Loucy (cell line): Measurements from ENCODE around the gene CPT2.
A peak's percentile ranks its signal among the peaks of the same experiment; 100 is the strongest.
"Not testable (repeated sequence)": the region's sequence is repeated elsewhere in the genome, so short reads cannot be mapped to it uniquely, and the experiment has no call there.

ENCODE experiments used
- H2AFZ ChIP-seq: fragments of 200-600 bp; sonication (generic); 2 replicates; pipeline ENCODE4 v1.6.0; 2016; ENCODE audit warnings: antibody characterized with exemption, mild to moderate bottlenecking, low read length, moderate library complexity
- H3F3A ChIP-seq: fragments of 200-600 bp; 2 replicates; pipeline ENCODE4 v1.6.0; 2016; ENCODE audit warnings: antibody characterized with exemption, low read depth, mild to moderate bottlenecking
- H3K27me3 ChIP-seq: fragments of 200-600 bp; sonication (generic); 2 replicates; pipeline ENCODE4 v1.6.1; 2014; ENCODE audit warnings: low read length, mild to moderate bottlenecking; ENCODE audit not compliant: insufficient read depth, poor library complexity, severe bottlenecking
- H3K36me3 ChIP-seq: fragments of 200-600 bp; sonication (generic); 2 replicates; pipeline ENCODE4 v1.6.1; 2016; ENCODE audit warnings: low read length; ENCODE audit not compliant: insufficient read depth
- H3K4me1 ChIP-seq: fragments of 200-600 bp; sonication (generic); 2 replicates; pipeline ENCODE4 v1.5.1; 2014; ENCODE audit warnings: low read length, mild to moderate bottlenecking; ENCODE audit not compliant: insufficient read depth, poor library complexity, severe bottlenecking
- H3K4me2 ChIP-seq: fragments of 200-600 bp; sonication (generic); 2 replicates; pipeline ENCODE4 v1.6.0; 2014; ENCODE audit warnings: antibody characterized with exemption, low read length, low read depth, mild to moderate bottlenecking; ENCODE audit not compliant: poor library complexity, severe bottlenecking
- H3K4me3 ChIP-seq: fragments of 200-600 bp; sonication (generic); 2 replicates; pipeline ENCODE4 v1.5.1; 2014; ENCODE audit warnings: low read length, mild to moderate bottlenecking, mixed read lengths; ENCODE audit not compliant: poor library complexity, severe bottlenecking
- H3K79me2 ChIP-seq: fragments of 200-600 bp; sonication (generic); 2 replicates; pipeline ENCODE4 v1.6.1; 2014; ENCODE audit warnings: low read length; ENCODE audit not compliant: insufficient read depth
- H3K9ac ChIP-seq: fragments of 200-600 bp; sonication (generic); 2 replicates; pipeline ENCODE4 v1.6.0; 2014; ENCODE audit warnings: mild to moderate bottlenecking, low read depth, low read length, moderate library complexity; ENCODE audit not compliant: poor library complexity, severe bottlenecking
- H3K9me2 ChIP-seq: fragments of 200-600 bp; sonication (generic); replicated peaks from 2 replicates; pipeline ENCODE4 v1.6.1; 2016; ENCODE audit warnings: low read depth, low read length, mixed read lengths
- H3K9me3 ChIP-seq: fragments of 200-600 bp; sonication (generic); 2 replicates; pipeline ENCODE4 v1.6.1; 2014; ENCODE audit warnings: mild to moderate bottlenecking, antibody characterized with exemption, low read length, low read depth; ENCODE audit not compliant: insufficient read depth
- H4K20me1 ChIP-seq: fragments of 200-600 bp; sonication (generic); 2 replicates; pipeline ENCODE4 v1.6.0; 2014; ENCODE audit warnings: antibody characterized with exemption, low read length, mild to moderate bottlenecking; ENCODE audit not compliant: insufficient read depth, poor library complexity, severe bottlenecking
- CTCF ChIP-seq: fragments of 200-600 bp; sonication (generic); conservative IDR thresholded peaks from 2 replicates; pipeline ENCODE4 v1.5.1; 2014; ENCODE audit warnings: mild to moderate bottlenecking, antibody characterized with exemption, low read length
- EZH2phosphoT487 ChIP-seq: fragments of 200-600 bp; IDR thresholded peaks from 2 replicates; pipeline ENCODE4 v1.6.1; 2018; ENCODE audit warnings: antibody characterized with exemption, mild to moderate bottlenecking, moderate library complexity, borderline replicate concordance

Gene CPT2

GRCh38 chr1:53182716-53183094, 13.9 kb upstream of the CPT2 start:
- no peak overlapping the region for H3K9ac ChIP-seq
- no peaks in the 10 kb centered on the region for H3K9me2 ChIP-seq
- no peaks in the 10 kb centered on the region for H3K36me3 ChIP-seq
- TF ChIP-seq CTCF: no peak
- no peak for TF ChIP-seq EZH2phosphoT487
- H4K20me1 ChIP-seq: no peaks in the 10 kb centered on the region
- H3K9me3 ChIP-seq: no peaks in the 10 kb centered on the region
- H3K4me2 ChIP-seq: no peak overlapping the region
- H3K4me1 ChIP-seq: no peaks in the 10 kb centered on the region
- H3F3A ChIP-seq: no peaks in the 10 kb centered on the region
- no peaks in the 10 kb centered on the region for H3K27me3 ChIP-seq
- peak overlapping the region; percentile 20 for H2AFZ ChIP-seq
- H3K4me3 ChIP-seq: no peak overlapping the region
- H3K79me2 ChIP-seq: no peaks in the 10 kb centered on the region

- no peaks in the 10 kb centered on the region for H3K36me3 ChIP-seq
- H3K27me3 ChIP-seq: no peaks in the 10 kb centered on the region
- H4K20me1 ChIP-seq: no peaks in the 10 kb centered on the region
- H3K9me2 ChIP-seq: no peaks in the 10 kb centered on the region
- no peak overlapping the region for H3K9ac ChIP-seq
- no peaks in the 10 kb centered on the region for H3F3A ChIP-seq
- no peak overlapping the region for H3K4me2 ChIP-seq
- no peaks in the 10 kb centered on the region for H3K4me1 ChIP-seq
- no peaks in the 10 kb centered on the region for H3K79me2 ChIP-seq
- no peak overlapping the region for H3K4me3 ChIP-seq
- peak overlapping the region; percentile 20; the same call in 1 of the 2 replicates for H2AFZ ChIP-seq
- H3K9me3 ChIP-seq: no peaks in the 10 kb centered on the region
- TF ChIP-seq CTCF (no peak), EZH2phosphoT487 (no peak)
Measured at GRCh38 chr1:53183095-53183990, 13.3 kb upstream of the CPT2 start.

- not testable (repeated sequence) for H3K9me3 ChIP-seq, H3K9ac ChIP-seq, H3K79me2 ChIP-seq, H3K4me2 ChIP-seq, H3K9me2 ChIP-seq, H3K27me3 ChIP-seq, H4K20me1 ChIP-seq, H3K4me1 ChIP-seq, H3K4me3 ChIP-seq, H2AFZ ChIP-seq, H3F3A ChIP-seq, H3K36me3 ChIP-seq
Measured at GRCh38 chr1:53185955-53186297, 10.7 kb upstream of the CPT2 start.

GRCh38 chr1:53186533-53186932, 10.1 kb upstream of the CPT2 start:
- Histone ChIP-seq H3K36me3 (no peaks in the 10 kb centered on the region), H3K27me3 (no peaks in the 10 kb centered on the region), H4K20me1 (no peaks in the 10 kb centered on the region), H3K4me3 (no peak overlapping the region), H3K9me3 (no peaks in the 10 kb centered on the region), H3K9me2 (no peaks in the 10 kb centered on the region), H3K4me2 (no peak overlapping the region), H3F3A (no peaks in the 10 kb centered on the region), H3K79me2 (no peaks in the 10 kb centered on the region), H3K9ac (no peak overlapping the region), H2AFZ (peak overlapping the region; percentile 24; the same call in 1 of the 2 replicates), H3K4me1 (no peaks in the 10 kb centered on the region)
- TF ChIP-seq EZH2phosphoT487: no peak
- no peak for TF ChIP-seq CTCF
